H9 (cell line): ENCODE results near the gene ATP8B4. TPM values are rescaled to one million over a fixed set of nuclear protein-coding genes. Genes with fewer than 3 reads are reported as not detected.

Experiments used
- DNase-seq: peaks from one replicate; pipeline ENCODE4 v3.0.0-alpha.2; 2017
- H2AFZ ChIP-seq: one replicate; pipeline ENCODE4 v1.6.1; 2013; ENCODE audit warnings: mild to moderate bottlenecking, low read length, control low read depth, moderate library complexity
- H2AK5ac ChIP-seq: 2 replicates; pipeline ENCODE4 v1.6.1; 2013; ENCODE audit warnings: low read length, control low read depth, mixed read lengths; ENCODE audit not compliant: insufficient read length
- H2BK120ac ChIP-seq: one replicate; pipeline ENCODE4 v1.6.1; 2013; ENCODE audit warnings: low read depth, mild to moderate bottlenecking, low read length, control low read depth, inconsistent platforms; ENCODE audit not compliant: poor library complexity, severe bottlenecking
- H2BK12ac ChIP-seq: 2 replicates; pipeline ENCODE4 v1.6.1; 2013; ENCODE audit warnings: low read length, control low read depth, mixed read lengths, low read depth; ENCODE audit not compliant: insufficient read length
- H2BK15ac ChIP-seq: 2 replicates; pipeline ENCODE4 v1.6.1; 2013; ENCODE audit warnings: low read depth, low read length, control low read depth
- H2BK20ac ChIP-seq: one replicate; pipeline ENCODE4 v1.6.1; 2013; ENCODE audit warnings: low read depth, mild to moderate bottlenecking, low read length, control low read depth, inconsistent platforms; ENCODE audit not compliant: poor library complexity, severe bottlenecking
- H2BK5ac ChIP-seq: 2 replicates; pipeline ENCODE4 v1.6.1; 2013; ENCODE audit warnings: low read length, control low read depth, mixed read lengths; ENCODE audit not compliant: insufficient read length
- H3K14ac ChIP-seq: 2 replicates; pipeline ENCODE4 v1.6.1; 2013; ENCODE audit warnings: low read length, control low read depth; ENCODE audit not compliant: insufficient read depth
- H3K18ac ChIP-seq: 2 replicates; pipeline ENCODE4 v1.6.1; 2013; ENCODE audit warnings: low read depth, mild to moderate bottlenecking, mixed read lengths, low read length, control low read depth; ENCODE audit not compliant: insufficient read length
- H3K23ac ChIP-seq: 2 replicates; pipeline ENCODE4 v1.6.1; 2013; ENCODE audit warnings: low read length, control low read depth, mixed read lengths, low read depth; ENCODE audit not compliant: insufficient read length
- H3K23me2 ChIP-seq: 2 replicates; pipeline ENCODE4 v1.6.1; 2013; ENCODE audit warnings: low read depth, mild to moderate bottlenecking, mixed read lengths, low read length, control low read depth; ENCODE audit not compliant: insufficient read length, poor library complexity, severe bottlenecking
- H3K27ac ChIP-seq: 2 replicates; pipeline ENCODE4 v1.5.1; 2013; ENCODE audit warnings: low read length, control low read depth, mixed read lengths, low read depth; ENCODE audit not compliant: insufficient read length
- H3K27me3 ChIP-seq: 2 replicates; pipeline ENCODE4 v1.6.1; 2013; ENCODE audit warnings: low read length, control low read depth, inconsistent platforms; ENCODE audit not compliant: insufficient read depth
- H3K4ac ChIP-seq: 2 replicates; pipeline ENCODE4 v1.6.1; 2013; ENCODE audit warnings: low read depth, mild to moderate bottlenecking, control low read depth, inconsistent platforms, low read length, moderate library complexity
- H3K4me1 ChIP-seq: 2 replicates; pipeline ENCODE4 v1.6.1; 2013; ENCODE audit warnings: low read length, control low read depth, inconsistent platforms; ENCODE audit not compliant: insufficient read depth
- H3K4me2 ChIP-seq: 2 replicates; pipeline ENCODE4 v1.6.1; 2013; ENCODE audit warnings: low read length, control low read depth, mixed read lengths; ENCODE audit not compliant: insufficient read length, insufficient read depth
- H3K56ac ChIP-seq: 2 replicates; pipeline ENCODE4 v1.6.1; 2013; ENCODE audit warnings: low read depth, mild to moderate bottlenecking, mixed read lengths, low read length, control low read depth; ENCODE audit not compliant: insufficient read length
- H3K79me1 ChIP-seq: 2 replicates; pipeline ENCODE4 v1.6.1; 2013; ENCODE audit warnings: low read depth, mild to moderate bottlenecking, moderate library complexity, low read length, control low read depth, inconsistent platforms; ENCODE audit not compliant: insufficient read depth, poor library complexity, severe bottlenecking
- H3K79me2 ChIP-seq: 2 replicates; pipeline ENCODE4 v1.6.1; 2013; ENCODE audit warnings: low read length, control low read depth, inconsistent platforms; ENCODE audit not compliant: insufficient read depth
- H3K9ac ChIP-seq: 2 replicates; pipeline ENCODE4 v1.6.1; 2013; ENCODE audit warnings: low read length, control low read depth, mixed read lengths; ENCODE audit not compliant: insufficient read length; ENCODE audit errors: extremely low read depth
- H3K9me3 ChIP-seq: one replicate; pipeline ENCODE4 v1.6.1; 2013; ENCODE audit warnings: low read depth, low read length, inconsistent platforms; ENCODE audit not compliant: control insufficient read depth
- H3T11ph ChIP-seq: one replicate; pipeline ENCODE4 v1.6.1; 2013; ENCODE audit warnings: mild to moderate bottlenecking, low read length, control low read depth, inconsistent platforms
- H4K20me1 ChIP-seq: one replicate; pipeline ENCODE4 v1.6.1; 2013; ENCODE audit not compliant: control insufficient read depth, insufficient read length, insufficient read depth
- H4K5ac ChIP-seq: 2 replicates; pipeline ENCODE4 v1.6.1; 2013; ENCODE audit warnings: low read depth, mild to moderate bottlenecking, mixed read lengths, low read length, control low read depth; ENCODE audit not compliant: insufficient read length
- H4K8ac ChIP-seq: replicated peaks from 2 replicates; pipeline ENCODE4 v1.6.1; 2013; ENCODE audit warnings: low read length, control low read depth, mixed read lengths, low read depth; ENCODE audit not compliant: insufficient read length
- H4K91ac ChIP-seq: 2 replicates; pipeline ENCODE4 v1.6.1; 2013; ENCODE audit warnings: low read depth, mild to moderate bottlenecking, moderate library complexity, mixed read lengths, low read length, control low read depth; ENCODE audit not compliant: insufficient read length
- H3K27ac Mint-ChIP-seq, 3 experiments: 2 replicates in 2 of 3; 3 replicates in 1 of 3; pipeline ENCODE4 v1.8.0; 2020 to 2021; ENCODE audit warnings: mixed read lengths in 3 of 3, mild to moderate bottlenecking in 1 of 3, moderate library complexity in 1 of 3
- H3K27me3 Mint-ChIP-seq: 2 replicates; pipeline ENCODE4 v1.8.0; 2021; ENCODE audit warnings: low read depth, mild to moderate bottlenecking, moderate library complexity, mixed read lengths
- H3K36me3 Mint-ChIP-seq, 3 experiments: 2 replicates in 2 of 3; 3 replicates in 1 of 3; pipeline ENCODE4 v1.8.0; 2020 to 2021; ENCODE audit warnings: low read depth in 3 of 3, mixed read lengths in 3 of 3; ENCODE audit not compliant: insufficient read depth in 1 of 3
- H3K4me1 Mint-ChIP-seq, 2 experiments: 2 replicates each; pipeline ENCODE4 v1.8.0; 2020; ENCODE audit warnings: mixed read lengths in 2 of 2
- H3K4me3 Mint-ChIP-seq, 2 experiments: 2 replicates in 1 of 2; 3 replicates in 1 of 2; pipeline ENCODE4 v1.8.0; 2020 to 2021; ENCODE audit warnings: mild to moderate bottlenecking in 2 of 2, mixed read lengths in 2 of 2, moderate library complexity in 1 of 2
- H3K9me3 Mint-ChIP-seq, 2 experiments: 2 replicates in 1 of 2; 3 replicates in 1 of 2; pipeline ENCODE4 v1.8.0; 2020; ENCODE audit warnings: mild to moderate bottlenecking in 2 of 2, mixed read lengths in 2 of 2, moderate library complexity in 1 of 2
- CTCF ChIP-seq: fragments of 200-600 bp; sonication (generic); conservative IDR thresholded peaks from 3 replicates; pipeline ENCODE4 v1.8.0; 2021; ENCODE audit warnings: antibody characterized with exemption, mild to moderate bottlenecking
- WGBS: extraction: QIAGEN DNeasy Blood & Tissue Kit; methylation state at CpG from one replicate; pipeline ENCODE4 v1.1.7; 2013; ENCODE audit warnings: missing lambda C conversion rate, low lambda C conversion rate, mixed read lengths; ENCODE audit not compliant: insufficient read length; ENCODE audit errors: extremely low coverage; 5-methylcytosine and 5-hydroxymethylcytosine counted together
- total RNA-seq: library from RNA; stranded (reverse); gene quantifications from 2 replicates; pipeline ENCODE4 v1.2.1, GENCODE V29; 2021

ATP8B4 gene
- total RNA-seq, 1 experiment from 2014 or later = 0.52 TPM

- no peak overlapping the region for H3K27ac ChIP-seq
Observed at GRCh38 chr15:49864251-49864650, 254.8 kb downstream of the ATP8B4 start.

More at GRCh38 chr15:49864251-49864650, 254.8 kb downstream of the ATP8B4 start:
- Histone ChIP-seq H3K4me1 (no peaks in the 10 kb centered on the region; the same call in 1 of the 2 replicates), H2BK12ac (no peak overlapping the region), H3K14ac (no peak overlapping the region), H3K79me1 (no peaks in the 10 kb centered on the region), H3K4ac (no peak overlapping the region), H3K27me3 (no peaks in the 10 kb centered on the region), H3K23ac (no peak overlapping the region), H3K9ac (no peak overlapping the region), H3K4me2 (no peak overlapping the region), H2AK5ac (no peak overlapping the region), H2BK5ac (no peak overlapping the region), H3K18ac (no peak overlapping the region), H2AFZ (no peak overlapping the region), H3K23me2 (no peaks in the 10 kb centered on the region), H3K79me2 (no peaks in the 10 kb centered on the region), H4K20me1 (no peaks in the 10 kb centered on the region), H2BK20ac (no peak overlapping the region), H3K9me3 (no peaks in the 10 kb centered on the region), H3T11ph (no peak overlapping the region), H4K91ac (no peak overlapping the region), H3K56ac (no peak overlapping the region), H2BK120ac (no peak overlapping the region), H4K5ac (no peak overlapping the region), H2BK15ac (no peak overlapping the region), H4K8ac (no peak overlapping the region)
- no peak for TF ChIP-seq CTCF
- H3K36me3 Mint-ChIP-seq = no peaks in the 10 kb centered on the region
- H3K9me3 Mint-ChIP-seq = no peaks in the 10 kb centered on the region
- no peaks in the 10 kb centered on the region; the same call in 1 of the 2 replicates for H3K27me3 Mint-ChIP-seq
- no peak overlapping the region for H3K4me3 Mint-ChIP-seq
- DNase-seq = no peak
- peaks cover 17 to 22% of the 10 kb centered on the region in 2 experiments for H3K4me1 Mint-ChIP-seq
- H3K27ac Mint-ChIP-seq = no peak overlapping the region
- WGBS = no CpG with 5 or more reads among the region's 2 CpGs
